Fibroblast of skin of right biceps (primary cell): ENCODE measurements around the gene PITX2.
"Not testable (repeated sequence)": the region's sequence is repeated elsewhere in the genome, so short reads cannot be mapped to it uniquely, and the experiment has no call there.

Experiments
- DNase-seq: peaks from one replicate; pipeline ENCODE4 v3.0.0-alpha.2; 2013

Gene PITX2

GRCh38 chr4:110610620-110610939 lies 12.3 kb downstream of the PITX2 start:
- no peak for DNase-seq

GRCh38 chr4:110609044-110609750 lies 13.7 kb downstream of the PITX2 start:
- DNase-seq, result no peak

GRCh38 chr4:110605077-110605476 lies 17.8 kb downstream of the PITX2 start:
- DNase-seq, result no peak

DNA sequence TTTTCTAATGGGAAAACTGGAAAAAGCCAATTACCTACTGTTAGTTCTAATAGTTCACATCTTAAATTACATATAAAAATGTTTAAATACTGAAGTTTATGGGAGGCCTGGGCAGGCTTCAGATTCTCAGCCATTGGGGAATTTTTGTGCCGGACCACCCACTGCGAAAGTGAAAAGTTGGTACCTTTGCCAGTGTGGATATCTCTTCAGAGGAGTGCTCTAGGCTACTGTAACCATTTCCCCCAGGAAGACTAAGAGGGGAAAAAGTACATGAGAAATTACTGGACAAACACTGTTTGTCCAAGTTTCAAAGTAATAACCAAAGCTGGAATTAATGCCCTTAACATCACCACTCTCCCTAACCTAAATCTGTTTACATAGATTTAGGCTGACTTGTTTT lies 20.8 kb downstream of the PITX2 start:
- no peak for DNase-seq

DNA sequence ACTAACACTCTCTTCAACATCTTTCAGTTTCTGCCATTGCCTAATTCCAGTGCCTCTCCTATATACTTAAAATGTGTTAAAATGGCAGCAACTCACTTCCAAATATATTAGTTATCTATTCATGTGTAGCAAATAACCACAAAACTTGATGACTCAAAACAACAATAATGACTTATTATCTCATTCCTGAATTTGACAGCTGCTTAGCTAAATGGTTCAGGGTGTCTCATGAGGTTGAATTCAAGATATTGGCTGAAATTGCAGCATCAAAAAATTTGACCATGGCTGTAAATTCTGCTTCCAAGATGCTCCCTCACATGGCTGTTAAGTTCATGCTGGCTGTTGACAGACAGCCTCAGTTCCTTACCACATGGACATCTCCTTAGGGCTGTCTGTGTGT lies 25.3 kb downstream of the PITX2 start:
- DNase-seq, result no peak

DNA sequence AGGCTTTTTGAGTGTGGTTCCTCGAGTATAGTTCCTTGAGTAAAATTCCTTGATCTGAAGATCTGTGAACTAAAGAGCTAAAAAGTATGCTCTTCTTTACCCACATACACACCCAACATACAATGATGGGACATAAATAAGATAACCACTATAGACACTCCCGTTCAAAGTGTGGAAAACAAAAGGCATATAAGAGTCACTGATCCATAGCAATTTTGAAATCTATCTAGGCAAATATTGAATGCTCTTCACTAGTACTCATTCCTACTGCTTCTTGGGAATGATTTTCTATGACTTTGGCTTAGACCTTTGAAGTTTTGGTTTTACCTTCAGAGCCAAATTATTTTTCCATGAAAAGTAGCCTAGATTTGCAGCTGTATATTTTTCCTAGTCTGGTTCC lies 26.4 kb downstream of the PITX2 start:
- no peak for DNase-seq

- DNase-seq, result no peak
Measured at GRCh38 chr4:110595583-110595982, 27.3 kb downstream of the PITX2 start.

DNA sequence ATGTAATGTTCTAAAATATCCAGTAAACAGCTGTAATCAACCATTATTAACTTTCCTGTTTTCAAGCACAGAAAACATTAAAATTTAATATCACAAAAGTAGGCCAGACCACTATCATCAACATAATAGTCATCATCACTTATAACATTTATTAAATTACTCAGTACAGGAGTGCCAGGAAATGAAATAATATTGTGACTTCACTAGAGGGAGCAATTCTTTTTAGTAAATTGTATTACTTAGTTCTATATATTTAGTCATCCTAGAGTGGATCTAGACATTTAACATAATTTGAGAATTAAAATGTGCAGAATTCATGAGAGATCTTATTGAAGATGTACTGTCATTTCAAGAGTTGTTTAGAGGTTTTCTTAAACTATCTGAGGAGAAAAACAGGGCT lies 33.6 kb downstream of the PITX2 start:
- peak; percentile 25 for DNase-seq

DNA sequence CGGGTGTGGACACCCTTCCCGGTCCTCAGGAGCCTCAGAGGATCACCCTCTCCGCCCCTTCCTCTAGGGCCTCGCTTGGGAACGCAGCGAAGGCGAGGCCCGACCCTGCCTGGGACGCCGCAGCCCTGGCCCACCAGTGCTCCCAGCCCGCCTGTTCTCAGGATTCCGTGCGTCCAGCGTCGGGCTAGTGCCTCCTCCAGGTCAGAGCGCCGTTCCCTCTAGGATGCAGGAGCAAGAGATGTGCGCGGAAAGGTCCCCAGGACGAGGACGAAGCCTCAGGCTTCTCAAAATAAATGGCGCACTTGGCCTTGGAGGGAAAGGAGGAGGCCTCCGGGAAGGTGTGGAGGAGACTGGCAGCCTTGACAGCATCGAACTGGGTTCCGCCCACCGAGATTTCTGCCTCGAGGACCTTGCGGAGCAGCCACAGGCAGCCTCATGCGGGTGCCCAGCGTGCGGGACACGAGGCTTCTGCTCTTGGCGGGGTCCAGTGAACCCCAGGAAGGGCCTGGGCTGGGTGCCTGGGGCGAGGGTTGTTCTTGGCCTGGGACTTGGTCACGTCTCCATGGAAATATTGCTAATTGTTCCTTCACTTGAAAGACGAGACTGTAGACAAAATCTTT lies 35.1 kb downstream of the PITX2 start:
- DNase-seq, result no peak

DNA sequence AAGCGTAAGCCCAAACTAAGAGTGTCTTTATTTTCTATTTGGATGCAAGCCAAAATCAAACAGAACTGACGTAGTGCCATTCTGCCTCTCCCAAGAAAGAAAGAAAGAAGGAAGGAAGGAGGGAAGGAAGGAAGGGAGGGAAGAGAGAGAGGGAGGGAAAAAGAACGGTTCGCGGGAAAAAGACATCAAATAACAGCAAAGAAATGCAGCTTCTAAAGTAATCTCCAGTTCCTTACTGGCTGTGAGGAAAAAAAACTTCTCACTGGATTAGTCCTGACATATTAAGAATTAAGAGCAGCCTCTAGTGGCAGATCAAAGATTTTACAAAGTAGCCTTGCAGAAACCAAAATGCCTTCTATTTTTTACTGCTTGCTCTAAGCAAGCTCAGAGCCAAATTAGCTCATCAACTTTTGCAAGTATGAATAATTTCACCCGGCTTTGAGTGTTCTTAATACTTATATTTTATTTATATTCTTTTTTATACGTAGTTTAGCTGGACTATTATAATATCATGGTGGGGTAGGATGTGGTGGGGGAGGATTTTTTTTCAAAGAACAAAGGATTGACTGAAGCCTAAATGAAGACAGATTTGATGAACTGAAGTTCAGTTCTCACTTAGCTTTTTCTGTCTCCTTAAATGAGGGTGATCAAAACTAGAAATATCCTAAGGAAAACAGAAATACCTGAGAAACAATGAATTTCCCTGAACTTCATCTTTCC lies 36.6 kb downstream of the PITX2 start:
- peak; percentile 72 for DNase-seq

GRCh38 chr4:110576696-110577095 lies 46.2 kb downstream of the PITX2 start:
- not testable (repeated sequence) for DNase-seq
